ENCODE results near the gene IGSF9B.

Gene IGSF9B

GRCh38 chr11:133927690-133928627 lies 28.8 kb downstream of the IGSF9B start:
- Histone ChIP-seq H3K4me1 (ENCODE audit: low read depth, poor library complexity, severe bottlenecking) (peaks cover 8% of the 10 kb centered on the region), H3K27ac (peak overlapping the region; percentile 32; the same call in 1 of the 2 replicates), H3K27me3 (ENCODE audit: insufficient read depth, low read depth) (no peaks in the 10 kb centered on the region), H4K20me1 (ENCODE audit: insufficient read depth) (no peaks in the 10 kb centered on the region), H3K79me2 (ENCODE audit: insufficient read depth, low read depth) (no peaks in the 10 kb centered on the region), H3K9ac (peak overlapping the region; percentile 56), H3K4me3 (IDR thresholded peaks at IDR 0.05; ENCODE audit: insufficient read depth, low read depth, low read length) (no peak overlapping the region), H3K4me2 (peak overlapping the region; percentile 60), H3K36me3 (ENCODE audit: insufficient read depth) (no peaks in the 10 kb centered on the region), H2AFZ (ENCODE audit: low read depth) (peak overlapping the region; percentile 61)
- peak; percentile 76 for TF ChIP-seq CTCF (conservative IDR thresholded peaks at IDR 0.05; ENCODE audit: low read depth, low read length)

GRCh38 chr11:133926466-133927246 lies 30.1 kb downstream of the IGSF9B start:
- Histone ChIP-seq H3K9ac (no peak overlapping the region), H3K79me2 (ENCODE audit: insufficient read depth, low read depth) (no peaks in the 10 kb centered on the region), H4K20me1 (ENCODE audit: insufficient read depth) (no peaks in the 10 kb centered on the region), H3K4me2 (no peak overlapping the region), H2AFZ (ENCODE audit: low read depth) (no peak overlapping the region), H3K27ac (no peak overlapping the region), H3K27me3 (ENCODE audit: insufficient read depth, low read depth) (no peaks in the 10 kb centered on the region), H3K4me1 (ENCODE audit: low read depth, poor library complexity, severe bottlenecking) (peaks cover 8% of the 10 kb centered on the region), H3K4me3 (IDR thresholded peaks at IDR 0.05; ENCODE audit: insufficient read depth, low read depth, low read length) (no peak overlapping the region), H3K36me3 (ENCODE audit: insufficient read depth) (no peaks in the 10 kb centered on the region)
- no peak for TF ChIP-seq CTCF (conservative IDR thresholded peaks at IDR 0.05; ENCODE audit: low read depth, low read length)

- H3K27ac ChIP-seq = no peak overlapping the region
- H4K20me1 ChIP-seq (ENCODE audit: insufficient read depth) = no peaks in the 10 kb centered on the region
- no peak for TF ChIP-seq CTCF (conservative IDR thresholded peaks at IDR 0.05; ENCODE audit: low read depth, low read length)
- no peaks in the 10 kb centered on the region for H3K36me3 ChIP-seq (ENCODE audit: insufficient read depth)
- no peak overlapping the region for H3K9ac ChIP-seq
- H3K4me3 ChIP-seq (IDR thresholded peaks at IDR 0.05; ENCODE audit: insufficient read depth, low read depth, low read length) = no peak overlapping the region
- no peaks in the 10 kb centered on the region for H3K79me2 ChIP-seq (ENCODE audit: insufficient read depth, low read depth)
- no peak overlapping the region for H3K4me2 ChIP-seq
- H3K27me3 ChIP-seq (ENCODE audit: insufficient read depth, low read depth) = no peaks in the 10 kb centered on the region
- peaks cover 8% of the 10 kb centered on the region for H3K4me1 ChIP-seq (ENCODE audit: low read depth, poor library complexity, severe bottlenecking)
- H2AFZ ChIP-seq (ENCODE audit: low read depth) = no peak overlapping the region
Measured at GRCh38 chr11:133925756-133926155, 31.0 kb downstream of the IGSF9B start.

- Histone ChIP-seq H3K36me3 (ENCODE audit: insufficient read depth) (no peaks in the 10 kb centered on the region), H2AFZ (ENCODE audit: low read depth) (no peak overlapping the region), H3K9ac (no peak overlapping the region), H3K4me3 (IDR thresholded peaks at IDR 0.05; ENCODE audit: insufficient read depth, low read depth, low read length) (no peak overlapping the region), H4K20me1 (ENCODE audit: insufficient read depth) (no peaks in the 10 kb centered on the region), H3K4me1 (ENCODE audit: low read depth, poor library complexity, severe bottlenecking) (peaks cover 8% of the 10 kb centered on the region), H3K27ac (no peak overlapping the region), H3K79me2 (ENCODE audit: insufficient read depth, low read depth) (no peaks in the 10 kb centered on the region), H3K27me3 (ENCODE audit: insufficient read depth, low read depth) (no peaks in the 10 kb centered on the region), H3K4me2 (no peak overlapping the region)
- no peak for TF ChIP-seq CTCF (conservative IDR thresholded peaks at IDR 0.05; ENCODE audit: low read depth, low read length)
Measured at GRCh38 chr11:133924661-133925060, 32.1 kb downstream of the IGSF9B start.
